Mucosa of descending colon (tissue), 3 donors: ENCODE data around the gene ZNF253. TPM values are rescaled to one million over a fixed set of nuclear protein-coding genes. Genes with fewer than 3 reads are reported as not detected.
"Not testable (repeated sequence)": the region's sequence is repeated elsewhere in the genome, so short reads cannot be mapped to it uniquely, and the experiment has no call there.

ENCODE experiments used
- ATAC-seq: fragments of 200-7000 bp; cut with Tn5 transposase; one replicate; pipeline ENCODE4 v1.9.1; 2020; ENCODE audit warnings: mild to moderate bottlenecking, moderate library complexity
- DNase-seq, 3 donors: peaks; one replicate each; pipeline ENCODE4 v3.0.0-alpha.2; 2020
- H3K36me3 ChIP-seq: fragments of 200-600 bp; one replicate; pipeline ENCODE4 v1.8.0; 2021; ENCODE audit warnings: low read depth, mild to moderate bottlenecking
- H3K4me1 ChIP-seq: fragments of 200-600 bp; one replicate; pipeline ENCODE4 v1.8.0; 2021; ENCODE audit warnings: low read depth, mild to moderate bottlenecking
- H3K4me3 ChIP-seq: fragments of 200-600 bp; one replicate; pipeline ENCODE4 v1.8.0; 2021; ENCODE audit warnings: mild to moderate bottlenecking
- H3K9me3 ChIP-seq: fragments of 200-600 bp; one replicate; pipeline ENCODE4 v1.8.0; 2021; ENCODE audit warnings: mild to moderate bottlenecking
- CTCF ChIP-seq: fragments of 200-600 bp; IDR thresholded peaks from one replicate; pipeline ENCODE4 v1.8.0; 2022; ENCODE audit warnings: antibody characterized with exemption, mild to moderate bottlenecking
- intact Hi-C, 2 donors: fragments of 100-400 bp; cut with DNase I in 1 of 2; cut with micrococcal nuclease in 1 of 2; formaldehyde crosslinking; loops; one replicate each; pipeline versions ENCODE4 v1.11.0 to v1.11.1; 2022; cut with DNase I, micrococcal nuclease
- total RNA-seq, 3 donors: library from RNA; stranded (reverse); fragmentation: NEBNext Ultra II Directional in 2 of 3; extraction: Animal tissue kit (Norgen Biotek cat#: 25700) in 2 of 3; gene quantifications; one replicate each; pipeline versions ENCODE4 v1.2.1 to v1.2.4, GENCODE V29; 2021 to 2023
- donor health status: DM: no; HTN: no; CAD: no; lungs with moderate emphysema.
- donor health status: DM: no; HTN: no; CAD: no.
- donor health status: DM: no; HTN: yes; CAD: no.

ZNF253 gene
- total RNA-seq, 3 donors from 2014 or later: 7.8 to 11.9 (median 9.4) TPM

DNA sequence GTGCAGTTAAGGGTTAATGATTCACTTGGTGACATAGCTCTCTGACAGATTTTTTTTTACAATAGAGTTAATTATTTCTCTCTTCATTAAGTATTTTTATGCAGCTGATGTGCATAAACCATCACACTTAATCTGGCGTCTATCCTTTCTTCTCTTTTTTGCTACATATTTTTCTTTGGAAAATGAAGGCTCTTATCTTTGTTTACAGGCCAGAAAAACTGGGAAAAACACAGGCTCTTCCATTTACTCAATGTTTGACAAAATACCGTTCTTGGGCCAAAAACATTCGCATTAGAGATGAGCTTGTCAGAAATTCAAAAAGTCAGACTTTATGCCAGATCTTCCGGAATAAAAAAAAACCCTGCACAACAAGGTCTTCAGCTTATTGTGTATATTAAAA is 12.0 kb downstream of the ZNF253 start:
- no peaks in the 10 kb centered on the region for H3K4me1 ChIP-seq
- intact Hi-C loops: no loop called here
- peaks cover 92% of the 10 kb centered on the region for H3K9me3 ChIP-seq
- H3K4me3 ChIP-seq: no peak overlapping the region
- DNase-seq: no peak
- no peak for ATAC-seq
- peaks cover 9% of the 10 kb centered on the region for H3K36me3 ChIP-seq
- TF ChIP-seq CTCF: no peak

GRCh38 chr19:19884583-19884982 is 18.9 kb downstream of the ZNF253 start:
- TF ChIP-seq CTCF: no peak
- ATAC-seq (no peak), DNase-seq (no peak)
- intact Hi-C loops: no loop called here
- no peak overlapping the region for H3K4me3 ChIP-seq
- H3K9me3 ChIP-seq: peaks cover 94% of the 10 kb centered on the region
- no peaks in the 10 kb centered on the region for H3K4me1 ChIP-seq
- H3K36me3 ChIP-seq: peaks cover 12% of the 10 kb centered on the region

DNA sequence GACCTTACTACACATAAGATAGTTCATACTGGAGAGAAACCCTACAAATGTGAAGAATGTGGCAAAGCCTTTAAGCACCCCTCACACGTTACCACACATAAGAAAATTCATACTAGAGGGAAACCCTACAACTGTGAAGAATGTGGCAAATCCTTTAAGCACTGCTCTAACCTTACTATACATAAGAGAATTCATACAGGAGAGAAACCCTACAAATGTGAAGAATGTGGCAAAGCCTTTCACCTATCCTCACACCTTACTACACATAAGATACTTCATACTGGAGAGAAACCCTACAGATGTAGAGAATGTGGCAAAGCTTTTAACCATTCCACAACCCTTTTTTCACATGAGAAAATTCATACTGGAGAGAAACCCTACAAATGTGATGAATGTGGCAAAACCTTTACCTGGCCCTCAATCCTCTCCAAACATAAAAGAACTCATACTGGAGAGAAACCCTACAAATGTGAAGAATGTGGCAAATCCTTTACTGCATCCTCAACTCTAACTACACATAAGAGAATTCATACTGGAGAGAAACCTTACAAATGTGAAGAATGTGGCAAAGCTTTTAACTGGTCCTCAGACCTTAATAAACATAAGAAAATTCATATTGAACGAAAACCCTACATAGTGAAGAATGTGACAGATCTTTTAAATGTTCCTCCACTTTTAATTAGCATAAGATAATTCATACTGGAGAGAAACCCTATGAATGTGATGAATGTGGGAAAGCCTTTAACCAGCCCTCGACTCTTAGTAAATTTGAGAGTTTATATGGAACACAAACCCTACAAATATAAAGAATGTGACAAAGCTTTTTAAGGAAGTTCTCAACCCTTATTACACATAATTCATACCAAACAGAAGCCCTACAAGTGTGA is 26.6 kb downstream of the ZNF253 start:
- H3K4me1 ChIP-seq, ATAC-seq, intact Hi-C loops, H3K4me3 ChIP-seq, DNase-seq: not testable (repeated sequence)
- H3K9me3 ChIP-seq: peaks cover 98% of the 10 kb centered on the region
- peaks cover 12% of the 10 kb centered on the region for H3K36me3 ChIP-seq

GRCh38 chr19:19900139-19900728 is 34.6 kb downstream of the ZNF253 start:
- TF ChIP-seq CTCF: no peak
- DNase-seq (no peak), ATAC-seq (no peak)
- Histone ChIP-seq H3K36me3 (no peaks in the 10 kb centered on the region), H3K4me3 (peak overlapping the region; percentile 37), H3K9me3 (peaks cover 29% of the 10 kb centered on the region), H3K4me1 (peaks cover 5% of the 10 kb centered on the region)
- intact Hi-C loops: no loop called here

DNA sequence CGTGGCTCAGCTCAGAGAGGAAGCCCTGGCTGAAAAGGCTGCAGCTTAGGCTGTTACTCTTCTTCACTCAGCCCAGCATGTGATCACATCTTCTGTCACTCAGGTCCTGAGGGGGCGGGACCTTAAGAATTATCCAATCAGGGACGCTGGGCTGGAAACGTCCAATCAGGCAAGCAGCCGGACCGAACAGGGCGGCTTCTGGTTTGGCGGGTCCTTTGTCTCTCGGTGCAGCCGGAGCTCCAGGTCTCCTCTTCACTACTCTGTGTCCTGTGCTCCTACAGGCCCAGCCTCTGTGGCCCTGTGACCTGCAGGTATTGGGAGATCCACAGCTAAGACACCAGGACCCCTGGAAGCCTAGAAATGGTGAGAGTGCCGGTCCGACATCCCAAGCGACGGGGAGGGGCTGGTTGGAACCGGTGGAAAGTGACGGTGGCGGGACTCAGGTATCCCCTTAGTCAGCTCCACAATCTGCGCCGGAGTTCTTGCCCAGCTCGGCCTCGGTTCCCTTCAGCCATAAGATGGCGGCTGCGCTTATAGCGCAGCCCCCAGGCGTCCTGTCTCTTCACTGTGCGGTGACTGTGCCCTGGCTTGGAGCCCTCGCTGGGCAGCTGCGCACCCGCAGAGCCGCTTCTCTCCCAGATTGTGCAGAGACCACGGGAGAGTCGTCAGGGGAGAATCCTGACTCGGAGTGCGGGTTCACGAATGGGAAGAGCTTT is 35.2 kb downstream of the ZNF253 start, which contains the start of gene ZNF93:
TSS of gene ZNF93 (plus strand) at position 218 of the 716 bp plus-strand sequence. CDS start at position 361, 143 bp downstream.
- no peak for TF ChIP-seq CTCF
- DNase-seq: peak; percentile 93 to 98 (median 93)
- peak; percentile 99 for ATAC-seq
- peaks cover 5% of the 10 kb centered on the region for H3K4me1 ChIP-seq
- peaks cover 23% of the 10 kb centered on the region for H3K9me3 ChIP-seq
- peak within 1 kb of the TSS; percentile 37 for H3K4me3 ChIP-seq
- H3K36me3 ChIP-seq: no peaks in the 10 kb centered on the region
- intact Hi-C loops: no loop called here

- DNase-seq, H3K4me1 ChIP-seq, H3K4me3 ChIP-seq, ATAC-seq, intact Hi-C loops, H3K36me3 ChIP-seq, H3K9me3 ChIP-seq: not testable (repeated sequence)
These were observed 41.9 kb downstream of the ZNF253 start for GRCh38 chr19:19907551-19907950.
